H9 (cell line): ENCODE measurements around the gene LDLR. TPM values are rescaled to one million over a fixed set of nuclear protein-coding genes. Genes with fewer than 3 reads are reported as not detected.

Experiments used
- DNase-seq: peaks from one replicate; pipeline ENCODE4 v3.0.0-alpha.2; 2017
- H2AFZ ChIP-seq: one replicate; pipeline ENCODE4 v1.6.1; 2013; ENCODE audit warnings: mild to moderate bottlenecking, low read length, control low read depth, moderate library complexity
- H2AK5ac ChIP-seq: 2 replicates; pipeline ENCODE4 v1.6.1; 2013; ENCODE audit warnings: low read length, control low read depth, mixed read lengths; ENCODE audit not compliant: insufficient read length
- H2BK120ac ChIP-seq: one replicate; pipeline ENCODE4 v1.6.1; 2013; ENCODE audit warnings: low read depth, mild to moderate bottlenecking, low read length, control low read depth, inconsistent platforms; ENCODE audit not compliant: poor library complexity, severe bottlenecking
- H2BK12ac ChIP-seq: 2 replicates; pipeline ENCODE4 v1.6.1; 2013; ENCODE audit warnings: low read length, control low read depth, mixed read lengths, low read depth; ENCODE audit not compliant: insufficient read length
- H2BK15ac ChIP-seq: 2 replicates; pipeline ENCODE4 v1.6.1; 2013; ENCODE audit warnings: low read depth, low read length, control low read depth
- H2BK20ac ChIP-seq: one replicate; pipeline ENCODE4 v1.6.1; 2013; ENCODE audit warnings: low read depth, mild to moderate bottlenecking, low read length, control low read depth, inconsistent platforms; ENCODE audit not compliant: poor library complexity, severe bottlenecking
- H2BK5ac ChIP-seq: 2 replicates; pipeline ENCODE4 v1.6.1; 2013; ENCODE audit warnings: low read length, control low read depth, mixed read lengths; ENCODE audit not compliant: insufficient read length
- H3K14ac ChIP-seq: 2 replicates; pipeline ENCODE4 v1.6.1; 2013; ENCODE audit warnings: low read length, control low read depth; ENCODE audit not compliant: insufficient read depth
- H3K18ac ChIP-seq: 2 replicates; pipeline ENCODE4 v1.6.1; 2013; ENCODE audit warnings: low read depth, mild to moderate bottlenecking, mixed read lengths, low read length, control low read depth; ENCODE audit not compliant: insufficient read length
- H3K23ac ChIP-seq: 2 replicates; pipeline ENCODE4 v1.6.1; 2013; ENCODE audit warnings: low read length, control low read depth, mixed read lengths, low read depth; ENCODE audit not compliant: insufficient read length
- H3K23me2 ChIP-seq: 2 replicates; pipeline ENCODE4 v1.6.1; 2013; ENCODE audit warnings: low read depth, mild to moderate bottlenecking, mixed read lengths, low read length, control low read depth; ENCODE audit not compliant: insufficient read length, poor library complexity, severe bottlenecking
- H3K27ac ChIP-seq: 2 replicates; pipeline ENCODE4 v1.5.1; 2013; ENCODE audit warnings: low read length, control low read depth, mixed read lengths, low read depth; ENCODE audit not compliant: insufficient read length
- H3K27me3 ChIP-seq: 2 replicates; pipeline ENCODE4 v1.6.1; 2013; ENCODE audit warnings: low read length, control low read depth, inconsistent platforms; ENCODE audit not compliant: insufficient read depth
- H3K4ac ChIP-seq: 2 replicates; pipeline ENCODE4 v1.6.1; 2013; ENCODE audit warnings: low read depth, mild to moderate bottlenecking, control low read depth, inconsistent platforms, low read length, moderate library complexity
- H3K4me1 ChIP-seq: 2 replicates; pipeline ENCODE4 v1.6.1; 2013; ENCODE audit warnings: low read length, control low read depth, inconsistent platforms; ENCODE audit not compliant: insufficient read depth
- H3K4me2 ChIP-seq: 2 replicates; pipeline ENCODE4 v1.6.1; 2013; ENCODE audit warnings: low read length, control low read depth, mixed read lengths; ENCODE audit not compliant: insufficient read length, insufficient read depth
- H3K56ac ChIP-seq: 2 replicates; pipeline ENCODE4 v1.6.1; 2013; ENCODE audit warnings: low read depth, mild to moderate bottlenecking, mixed read lengths, low read length, control low read depth; ENCODE audit not compliant: insufficient read length
- H3K79me1 ChIP-seq: 2 replicates; pipeline ENCODE4 v1.6.1; 2013; ENCODE audit warnings: low read depth, mild to moderate bottlenecking, moderate library complexity, low read length, control low read depth, inconsistent platforms; ENCODE audit not compliant: insufficient read depth, poor library complexity, severe bottlenecking
- H3K79me2 ChIP-seq: 2 replicates; pipeline ENCODE4 v1.6.1; 2013; ENCODE audit warnings: low read length, control low read depth, inconsistent platforms; ENCODE audit not compliant: insufficient read depth
- H3K9ac ChIP-seq: 2 replicates; pipeline ENCODE4 v1.6.1; 2013; ENCODE audit warnings: low read length, control low read depth, mixed read lengths; ENCODE audit not compliant: insufficient read length; ENCODE audit errors: extremely low read depth
- H3K9me3 ChIP-seq: one replicate; pipeline ENCODE4 v1.6.1; 2013; ENCODE audit warnings: low read depth, low read length, inconsistent platforms; ENCODE audit not compliant: control insufficient read depth
- H3T11ph ChIP-seq: one replicate; pipeline ENCODE4 v1.6.1; 2013; ENCODE audit warnings: mild to moderate bottlenecking, low read length, control low read depth, inconsistent platforms
- H4K20me1 ChIP-seq: one replicate; pipeline ENCODE4 v1.6.1; 2013; ENCODE audit not compliant: control insufficient read depth, insufficient read length, insufficient read depth
- H4K5ac ChIP-seq: 2 replicates; pipeline ENCODE4 v1.6.1; 2013; ENCODE audit warnings: low read depth, mild to moderate bottlenecking, mixed read lengths, low read length, control low read depth; ENCODE audit not compliant: insufficient read length
- H4K8ac ChIP-seq: replicated peaks from 2 replicates; pipeline ENCODE4 v1.6.1; 2013; ENCODE audit warnings: low read length, control low read depth, mixed read lengths, low read depth; ENCODE audit not compliant: insufficient read length
- H4K91ac ChIP-seq: 2 replicates; pipeline ENCODE4 v1.6.1; 2013; ENCODE audit warnings: low read depth, mild to moderate bottlenecking, moderate library complexity, mixed read lengths, low read length, control low read depth; ENCODE audit not compliant: insufficient read length
- H3K27ac Mint-ChIP-seq, 3 experiments: 2 replicates in 2 of 3; 3 replicates in 1 of 3; pipeline ENCODE4 v1.8.0; 2020 to 2021; ENCODE audit warnings: mixed read lengths in 3 of 3, mild to moderate bottlenecking in 1 of 3, moderate library complexity in 1 of 3
- H3K27me3 Mint-ChIP-seq: 2 replicates; pipeline ENCODE4 v1.8.0; 2021; ENCODE audit warnings: low read depth, mild to moderate bottlenecking, moderate library complexity, mixed read lengths
- H3K36me3 Mint-ChIP-seq, 3 experiments: 2 replicates in 2 of 3; 3 replicates in 1 of 3; pipeline ENCODE4 v1.8.0; 2020 to 2021; ENCODE audit warnings: low read depth in 3 of 3, mixed read lengths in 3 of 3; ENCODE audit not compliant: insufficient read depth in 1 of 3
- H3K4me1 Mint-ChIP-seq, 2 experiments: 2 replicates each; pipeline ENCODE4 v1.8.0; 2020; ENCODE audit warnings: mixed read lengths in 2 of 2
- H3K4me3 Mint-ChIP-seq, 2 experiments: 2 replicates in 1 of 2; 3 replicates in 1 of 2; pipeline ENCODE4 v1.8.0; 2020 to 2021; ENCODE audit warnings: mild to moderate bottlenecking in 2 of 2, mixed read lengths in 2 of 2, moderate library complexity in 1 of 2
- H3K9me3 Mint-ChIP-seq, 2 experiments: 2 replicates in 1 of 2; 3 replicates in 1 of 2; pipeline ENCODE4 v1.8.0; 2020; ENCODE audit warnings: mild to moderate bottlenecking in 2 of 2, mixed read lengths in 2 of 2, moderate library complexity in 1 of 2
- CTCF ChIP-seq: fragments of 200-600 bp; sonication (generic); conservative IDR thresholded peaks from 3 replicates; pipeline ENCODE4 v1.8.0; 2021; ENCODE audit warnings: antibody characterized with exemption, mild to moderate bottlenecking
- WGBS: extraction: QIAGEN DNeasy Blood & Tissue Kit; methylation state at CpG from one replicate; pipeline ENCODE4 v1.1.7; 2013; ENCODE audit warnings: missing lambda C conversion rate, low lambda C conversion rate, mixed read lengths; ENCODE audit not compliant: insufficient read length; ENCODE audit errors: extremely low coverage; 5-methylcytosine and 5-hydroxymethylcytosine counted together
- total RNA-seq: library from RNA; stranded (reverse); gene quantifications from 2 replicates; pipeline ENCODE4 v1.2.1, GENCODE V29; 2021

The LDLR gene
- total RNA-seq, 1 experiment from 2014 or later: 92.7 TPM

GRCh38 chr19:11101057-11101456 is 11.8 kb downstream of the LDLR start:
- H3K4me1 ChIP-seq: no peaks in the 10 kb centered on the region
- no peak overlapping the region for H3K4ac ChIP-seq
- H3K56ac ChIP-seq: no peak overlapping the region
- H3T11ph ChIP-seq: no peak overlapping the region
- Mint-ChIP-seq H3K4me1 (peaks cover 5% of the 10 kb centered on the region in 2 experiments; a peak in 1 of 4 replicates), H3K4me3 (no peak overlapping the region; a peak in 1 of 5 replicates), H3K27me3 (no peaks in the 10 kb centered on the region), H3K27ac (no peak overlapping the region; a peak in 1 of 7 replicates), H3K36me3 (peaks cover 56 to 84% (median 78%) of the 10 kb centered on the region in 3 experiments), H3K9me3 (no peaks in the 10 kb centered on the region)
- peaks cover 7% of the 10 kb centered on the region for H3K79me1 ChIP-seq
- H4K20me1 ChIP-seq: no peaks in the 10 kb centered on the region
- no peak overlapping the region for H3K27ac ChIP-seq
- no peak for DNase-seq
- no peak overlapping the region for H3K23ac ChIP-seq
- H2AK5ac ChIP-seq: no peak overlapping the region
- H3K9me3 ChIP-seq: no peaks in the 10 kb centered on the region
- no peaks in the 10 kb centered on the region for H3K23me2 ChIP-seq
- no peak overlapping the region for H4K8ac ChIP-seq
- H2BK5ac ChIP-seq: no peak overlapping the region
- H3K27me3 ChIP-seq: no peaks in the 10 kb centered on the region
- no peak overlapping the region for H2BK120ac ChIP-seq
- no peak overlapping the region for H2AFZ ChIP-seq
- no peak overlapping the region for H4K91ac ChIP-seq
- no peak overlapping the region for H4K5ac ChIP-seq
- H3K4me2 ChIP-seq: no peak overlapping the region
- TF ChIP-seq CTCF: no peak
- no peak overlapping the region for H3K14ac ChIP-seq
- H2BK15ac ChIP-seq: no peak overlapping the region
- no CpG with 5 or more reads among the region's 5 CpGs for WGBS
- no peak overlapping the region for H3K9ac ChIP-seq
- peaks cover 20% of the 10 kb centered on the region; the same call in 1 of the 2 replicates for H3K79me2 ChIP-seq
- H3K18ac ChIP-seq: no peak overlapping the region
- H2BK20ac ChIP-seq: no peak overlapping the region
- no peak overlapping the region for H2BK12ac ChIP-seq
